ENCODE measurements around the gene ZBTB48. TPM values are rescaled to one million over a fixed set of nuclear protein-coding genes. Genes with fewer than 3 reads are reported as not detected.

ZBTB48 gene
- total and polyA plus RNA-seq, 7 donors, result 14.4 to 31.3 (median 17.6) TPM

- whole genome bisulfite sequencing, 2 donors, result 24 to 52% methylated on average over 10 of the region's 10 CpGs
- no peaks in the 10 kb centered on the region for H3K27me3 ChIP-seq
- TF ChIP-seq POLR2AphosphoS5 (IDR thresholded peaks at IDR 0.05) (no peak), EP300 (IDR thresholded peaks at IDR 0.05) (no peak)
- H3K36me3 ChIP-seq, result no peaks in the 10 kb centered on the region
- peak overlapping the region in 3 of 4 donors; percentile 20 to 97 (median 95) for H3K27ac ChIP-seq
- intact Hi-C loops (cut with DNase I), result loop anchor here (2.0 to 5.0 kb wide), 3 partner anchors 19 to 121 kb away; partner anchors contain the start of gene DNAJC11
- no peak for DNase-seq
- no peak overlapping the region for H3K4me3 ChIP-seq
- H3K4me1 ChIP-seq, result peaks cover 0 to 40% (median 36%) of the 10 kb centered on the region in 4 donors
- H3K9me3 ChIP-seq, result no peaks in the 10 kb centered on the region
These were observed 1.9 kb downstream of the ZBTB48 start for GRCh38 chr1:6581561-6582305.

DNA sequence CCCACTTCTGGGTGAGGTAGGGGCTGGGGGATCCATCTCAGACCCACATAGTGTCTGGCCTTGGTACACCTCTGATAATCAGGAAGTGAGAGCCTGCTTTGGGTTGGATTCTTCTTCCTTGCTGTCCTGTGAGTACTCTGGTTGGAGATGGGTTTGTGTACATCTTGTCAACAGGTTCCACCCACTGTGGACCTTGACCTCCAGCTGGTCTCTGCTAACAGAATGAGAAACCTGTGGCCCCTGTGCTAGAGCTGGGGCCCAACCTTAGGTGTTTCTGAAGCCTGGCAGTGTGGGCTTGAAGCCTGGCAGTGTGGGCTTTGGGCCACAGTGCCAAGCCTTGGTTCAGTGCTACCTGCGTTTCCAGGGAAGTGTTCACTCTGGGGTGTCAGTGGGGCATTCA, 2.6 kb downstream of the ZBTB48 start:
- H3K4me1 ChIP-seq, result peaks cover 0 to 47% (median 42%) of the 10 kb centered on the region in 4 donors

DNA sequence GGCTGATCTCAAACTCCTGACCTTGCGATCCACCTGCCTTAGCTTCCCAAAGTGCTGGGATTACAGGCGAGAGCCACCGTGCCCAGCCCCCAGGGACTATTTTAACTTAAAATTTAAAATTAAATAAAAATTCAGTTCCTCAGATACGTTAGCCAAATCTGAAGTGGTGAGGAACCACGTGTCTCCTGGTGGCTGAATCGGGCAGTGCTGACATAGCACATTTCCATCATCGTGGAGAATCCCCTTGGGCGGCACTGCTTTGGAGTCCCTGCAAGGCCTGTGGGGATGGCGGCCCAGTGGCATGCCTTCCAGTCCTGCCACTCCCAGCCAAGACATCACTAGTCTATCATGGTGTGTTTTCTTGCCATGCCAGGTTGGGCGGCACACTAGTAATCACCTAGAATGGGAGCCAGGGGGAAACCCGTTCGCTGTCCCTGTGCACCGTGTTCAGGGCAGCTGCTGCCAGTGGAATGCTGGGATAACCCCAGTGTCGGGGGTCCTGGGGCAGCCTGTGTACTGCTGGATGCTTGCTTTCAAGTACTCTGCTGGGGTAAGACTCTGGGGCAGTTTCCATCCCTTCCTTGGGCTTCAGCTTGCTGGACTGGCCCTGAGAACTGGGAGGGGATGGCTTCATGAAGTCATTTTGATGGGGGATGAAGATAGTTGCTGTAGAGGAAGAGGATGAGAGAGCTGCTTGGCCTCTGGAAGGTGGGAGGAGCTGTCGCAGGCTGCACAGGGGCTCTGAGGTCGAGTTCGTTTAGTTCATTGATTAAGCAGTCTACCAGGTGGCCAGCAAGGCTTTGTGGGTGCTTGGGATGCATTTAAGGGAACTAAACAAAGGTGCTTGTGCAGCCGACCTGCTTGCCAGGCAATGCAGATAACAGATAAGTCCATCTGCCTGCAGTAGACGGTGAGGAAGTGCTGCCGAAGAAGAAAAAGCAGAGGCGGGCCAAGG, 4.6 kb downstream of the ZBTB48 start:
- H3K4me3 ChIP-seq, result no peak overlapping the region
- no peaks in the 10 kb centered on the region for H3K27me3 ChIP-seq
- intact Hi-C loops (cut with DNase I), result loop anchor here (5.0 kb wide), 2 partner anchors 43 to 118 kb away; partner anchors contain the start of gene DNAJC11
- H3K9me3 ChIP-seq, result no peaks in the 10 kb centered on the region
- WGBS, 2 donors, result 84 to 86% methylated on average over 21 of the region's 21 CpGs
- peaks cover 8 to 19% (median 14%) of the 10 kb centered on the region in 4 donors for H3K36me3 ChIP-seq
- H3K27ac ChIP-seq, result no peak overlapping the region
- DNase-seq, result no peak
- H3K4me1 ChIP-seq, result peaks cover 0 to 56% (median 54%) of the 10 kb centered on the region in 4 donors
- TF ChIP-seq CTCF (IDR thresholded peaks at IDR 0.05), result no peak
- TF ChIP-seq POLR2AphosphoS5 (IDR thresholded peaks at IDR 0.05), result peak in 2 of 4 donors; percentile 3 to 27

More for the DNA sequence above, 2.6 kb downstream of the ZBTB48 start:
- 26 to 85% methylated on average over 1 of the region's 1 CpG for WGBS, 2 donors
- no peaks in the 10 kb centered on the region for H3K9me3 ChIP-seq
- no peaks in the 10 kb centered on the region for H3K27me3 ChIP-seq
- H3K27ac ChIP-seq, result peak overlapping the region in 3 of 4 donors; percentile 20 to 97 (median 95)
- no peak for TF ChIP-seq EP300 (IDR thresholded peaks at IDR 0.05)
- TF ChIP-seq CTCF (IDR thresholded peaks at IDR 0.05), result no peak
- no peak for TF ChIP-seq POLR2AphosphoS5 (IDR thresholded peaks at IDR 0.05)
- TF ChIP-seq POLR2A (IDR thresholded peaks at IDR 0.05), result no peak
- no peaks in the 10 kb centered on the region for H3K36me3 ChIP-seq
- no peak overlapping the region for H3K4me3 ChIP-seq
- no peak for DNase-seq
- intact Hi-C loops (cut with DNase I), result loop anchor here (5.0 kb wide), 2 partner anchors 45 to 120 kb away; partner anchors contain the start of gene DNAJC11

- Histone ChIP-seq H3K27me3 (no peaks in the 10 kb centered on the region), H3K4me1 (peaks cover 0 to 59% (median 54%) of the 10 kb centered on the region in 4 donors), H3K9me3 (no peaks in the 10 kb centered on the region), H3K27ac (peak overlapping the region in 2 of 4 donors; percentile 59 to 62), H3K36me3 (peaks cover 8 to 27% (median 21%) of the 10 kb centered on the region in 4 donors), H3K4me3 (no peak overlapping the region)
- peak in 1 of 4 donors; percentile 6 for TF ChIP-seq POLR2AphosphoS5 (IDR thresholded peaks at IDR 0.05)
- TF ChIP-seq CTCF (IDR thresholded peaks at IDR 0.05), result no peak
- TF ChIP-seq EP300 (IDR thresholded peaks at IDR 0.05), result no peak
- TF ChIP-seq POLR2A (IDR thresholded peaks at IDR 0.05), result no peak
- intact Hi-C loops (cut with DNase I), result no loop called here
- WGBS, 2 donors, result 89 to 91% methylated on average over 12 of the region's 12 CpGs
- DNase-seq, result no peak
These were observed 5.4 kb downstream of the ZBTB48 start for GRCh38 chr1:6585081-6585722.

All from sigmoid colon (tissue), 7 donors.